ENCODE data around the gene RAP1B.

Gene RAP1B

GRCh38 chr12:68612202-68612601 lies 1.5 kb downstream of the RAP1B start:
- DNase-seq (ENCODE audit: low read depth), result no peak

GRCh38 chr12:68612697-68613096 lies 2.0 kb downstream of the RAP1B start:
- no peak for DNase-seq (ENCODE audit: low read depth)

- DNase-seq (ENCODE audit: low read depth), result no peak
Observed at GRCh38 chr12:68613209-68613904, 2.7 kb downstream of the RAP1B start.

GRCh38 chr12:68614105-68614679 lies 3.5 kb downstream of the RAP1B start:
- DNase-seq (ENCODE audit: low read depth), result no peak

- DNase-seq (ENCODE audit: low read depth), result no peak
Observed at GRCh38 chr12:68614769-68615168, 4.1 kb downstream of the RAP1B start.

- no peak for DNase-seq (ENCODE audit: low read depth)
Observed at GRCh38 chr12:68617160-68617926, 6.6 kb downstream of the RAP1B start.

- DNase-seq (ENCODE audit: low read depth), result no peak
Observed at GRCh38 chr12:68619541-68619940, 8.8 kb downstream of the RAP1B start.

GRCh38 chr12:68620519-68621471 lies 10.1 kb downstream of the RAP1B start:
- DNase-seq (ENCODE audit: low read depth), result no peak

- no peak for DNase-seq (ENCODE audit: low read depth)
Observed at GRCh38 chr12:68621472-68622081, 10.9 kb downstream of the RAP1B start.

GRCh38 chr12:68622250-68622649 lies 11.6 kb downstream of the RAP1B start:
- no peak for DNase-seq (ENCODE audit: low read depth)

- no peak for DNase-seq (ENCODE audit: low read depth)
Observed at GRCh38 chr12:68623059-68623458, 12.4 kb downstream of the RAP1B start.

GRCh38 chr12:68623984-68624383 lies 13.3 kb downstream of the RAP1B start:
- DNase-seq (ENCODE audit: low read depth), result no peak

GRCh38 chr12:68624933-68625332 lies 14.2 kb downstream of the RAP1B start:
- DNase-seq (ENCODE audit: low read depth), result no peak

- no peak for DNase-seq (ENCODE audit: low read depth)
Observed at GRCh38 chr12:68627673-68628319, 17.1 kb downstream of the RAP1B start.

GRCh38 chr12:68628698-68629097 lies 18.0 kb downstream of the RAP1B start:
- no peak for DNase-seq (ENCODE audit: low read depth)

- no peak for DNase-seq (ENCODE audit: low read depth)
Observed at GRCh38 chr12:68630050-68630449, 19.4 kb downstream of the RAP1B start.

- no peak for DNase-seq (ENCODE audit: low read depth)
Observed at GRCh38 chr12:68630598-68630997, 19.9 kb downstream of the RAP1B start.

GRCh38 chr12:68631227-68631626 lies 20.5 kb downstream of the RAP1B start:
- DNase-seq (ENCODE audit: low read depth), result no peak

- no peak for DNase-seq (ENCODE audit: low read depth)
Observed at GRCh38 chr12:68632486-68632885, 21.8 kb downstream of the RAP1B start.

GRCh38 chr12:68633614-68634558 lies 23.2 kb downstream of the RAP1B start:
- DNase-seq (ENCODE audit: low read depth), result no peak

All from CMK (cell line).